SH-SY5Y (cell line): ENCODE measurements around the gene EMP1.

Experiments used
- GATA2 ChIP-seq: IDR thresholded peaks from 2 replicates; pipeline ENCODE4 v1.6.1; 2011; ENCODE audit warnings: mild to moderate bottlenecking, low read depth, low read length
- GATA3 ChIP-seq: IDR thresholded peaks from 2 replicates; pipeline ENCODE4 v1.6.1; 2011; ENCODE audit warnings: low read depth, mild to moderate bottlenecking, low read length, moderate library complexity

GRCh38 chr12:13167906-13168305 lies 28.6 kb upstream of the EMP1 start:
- no peak for TF ChIP-seq GATA2
- no peak for TF ChIP-seq GATA3
